Measurements from ENCODE around the gene HERC2. TPM values are rescaled to one million over a fixed set of nuclear protein-coding genes. Genes with fewer than 3 reads are reported as not detected.

Gene HERC2
- total RNA-seq, 4 donors from 2014 or later = 74.1 to 106 (median 88.7) TPM

DNA sequence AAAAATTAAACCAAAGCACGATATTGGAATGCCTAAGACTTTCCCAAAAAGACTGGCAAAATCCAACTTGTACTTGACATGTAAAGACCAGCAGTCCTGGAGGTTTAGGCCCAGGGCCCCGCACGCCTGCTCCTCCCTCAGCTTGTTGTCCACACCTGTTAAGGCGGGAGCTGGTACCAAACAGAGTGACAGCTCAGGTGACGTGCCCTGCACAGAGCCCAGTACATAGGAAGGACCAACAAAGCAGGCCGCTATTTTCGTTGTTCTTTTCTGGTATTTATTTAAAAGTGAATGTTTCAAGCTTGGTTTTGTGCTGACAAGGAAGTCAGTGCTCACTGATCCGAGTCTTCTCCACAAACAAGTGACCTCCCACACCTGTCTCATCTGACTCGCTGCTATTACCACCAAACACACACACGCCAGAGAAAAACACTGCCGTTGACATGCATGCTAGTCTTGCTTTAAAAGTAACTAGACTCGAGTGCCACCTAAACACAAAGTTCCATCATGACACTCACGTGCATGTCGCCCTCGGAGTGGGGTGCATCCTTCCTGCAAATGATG, 50.2 kb downstream of the HERC2 start:
- no peaks in the 10 kb centered on the region for H3K27me3 ChIP-seq
- H3K4me3 ChIP-seq = no peak overlapping the region
- no peaks in the 10 kb centered on the region for H3K9me3 ChIP-seq
- DNase-seq (ENCODE audit: low spot score in 2 of 2) = no peak
- peaks cover 0 to 84% (median 10%) of the 10 kb centered on the region in 3 donors for H3K36me3 ChIP-seq
- H3K27ac ChIP-seq = no peak overlapping the region
- TF ChIP-seq POLR2A (IDR thresholded peaks at IDR 0.05) = no peak
- no peak for TF ChIP-seq EP300 (IDR thresholded peaks at IDR 0.05)
- TF ChIP-seq, protein P1, sequence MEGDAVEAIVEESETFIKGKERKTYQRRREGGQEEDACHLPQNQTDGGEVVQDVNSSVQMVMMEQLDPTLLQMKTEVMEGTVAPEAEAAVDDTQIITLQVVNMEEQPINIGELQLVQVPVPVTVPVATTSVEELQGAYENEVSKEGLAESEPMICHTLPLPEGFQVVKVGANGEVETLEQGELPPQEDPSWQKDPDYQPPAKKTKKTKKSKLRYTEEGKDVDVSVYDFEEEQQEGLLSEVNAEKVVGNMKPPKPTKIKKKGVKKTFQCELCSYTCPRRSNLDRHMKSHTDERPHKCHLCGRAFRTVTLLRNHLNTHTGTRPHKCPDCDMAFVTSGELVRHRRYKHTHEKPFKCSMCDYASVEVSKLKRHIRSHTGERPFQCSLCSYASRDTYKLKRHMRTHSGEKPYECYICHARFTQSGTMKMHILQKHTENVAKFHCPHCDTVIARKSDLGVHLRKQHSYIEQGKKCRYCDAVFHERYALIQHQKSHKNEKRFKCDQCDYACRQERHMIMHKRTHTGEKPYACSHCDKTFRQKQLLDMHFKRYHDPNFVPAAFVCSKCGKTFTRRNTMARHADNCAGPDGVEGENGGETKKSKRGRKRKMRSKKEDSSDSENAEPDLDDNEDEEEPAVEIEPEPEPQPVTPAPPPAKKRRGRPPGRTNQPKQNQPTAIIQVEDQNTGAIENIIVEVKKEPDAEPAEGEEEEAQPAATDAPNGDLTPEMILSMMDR (IDR thresholded peaks at IDR 0.05) = no peak
- no peaks in the 10 kb centered on the region for H3K4me1 ChIP-seq
- 95 to 96% methylated on average over 13 to 15 of the region's 15 CpGs for WGBS, 2 donors

DNA sequence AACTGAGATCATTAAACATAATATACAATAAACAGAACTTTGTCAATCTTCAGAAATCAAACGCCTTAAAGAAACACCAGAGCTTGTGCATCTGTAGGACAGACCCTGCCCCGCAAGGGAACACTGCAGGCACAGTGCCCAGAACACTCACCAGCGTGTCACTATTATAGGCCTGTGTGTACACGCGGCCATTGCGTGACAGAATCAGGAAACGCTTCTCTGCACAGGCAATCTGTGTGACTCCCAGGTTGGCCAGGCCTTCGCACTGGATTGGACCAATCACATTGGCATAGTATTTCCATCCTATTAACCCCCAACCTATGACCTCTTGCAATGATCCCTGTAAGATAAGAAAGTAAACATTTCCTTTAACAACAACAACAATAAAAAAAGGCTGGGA, 52.9 kb downstream of the HERC2 start:
- H3K4me1 ChIP-seq = no peaks in the 10 kb centered on the region
- H3K9me3 ChIP-seq = no peaks in the 10 kb centered on the region
- H3K27me3 ChIP-seq = no peaks in the 10 kb centered on the region
- DNase-seq (ENCODE audit: low spot score in 2 of 2) = no peak
- WGBS, 2 donors = 88 to 90% methylated on average over 8 of the region's 8 CpGs
- TF ChIP-seq EP300 (IDR thresholded peaks at IDR 0.05) (no peak), POLR2A (IDR thresholded peaks at IDR 0.05) (no peak)
- TF ChIP-seq, protein P1 (IDR thresholded peaks at IDR 0.05) = no peak
- H3K4me3 ChIP-seq = no peak overlapping the region
- H3K27ac ChIP-seq = no peak overlapping the region
- peaks cover 0 to 97% (median 19%) of the 10 kb centered on the region in 3 donors for H3K36me3 ChIP-seq

DNA sequence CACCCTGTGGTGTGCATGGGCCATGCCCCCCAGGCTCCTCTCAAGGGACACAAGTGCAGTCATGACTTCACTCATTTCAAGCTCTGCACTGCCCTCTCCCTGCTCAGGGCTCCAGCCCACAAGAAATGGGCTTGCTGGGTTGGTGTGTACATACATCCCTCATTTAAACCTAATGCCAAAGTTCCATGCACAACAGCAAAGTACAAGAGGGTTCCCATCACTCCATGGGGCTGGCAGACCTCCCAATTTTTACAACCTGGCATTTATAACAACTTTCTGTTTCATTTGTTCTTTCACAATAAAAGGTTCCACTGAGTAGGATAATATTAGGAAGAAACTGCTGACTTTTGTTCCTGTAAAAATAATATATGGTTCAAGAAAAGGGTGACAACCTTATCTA, 54.3 kb downstream of the HERC2 start:
- H3K9me3 ChIP-seq = no peaks in the 10 kb centered on the region
- no peak overlapping the region for H3K27ac ChIP-seq
- TF ChIP-seq, protein P1 (IDR thresholded peaks at IDR 0.05) = no peak
- no peak for TF ChIP-seq POLR2A (IDR thresholded peaks at IDR 0.05)
- no peak for TF ChIP-seq EP300 (IDR thresholded peaks at IDR 0.05)
- H3K4me1 ChIP-seq = no peaks in the 10 kb centered on the region
- no peaks in the 10 kb centered on the region for H3K27me3 ChIP-seq
- H3K36me3 ChIP-seq = peaks cover 0 to 97% (median 23%) of the 10 kb centered on the region in 3 donors
- no peak for DNase-seq (ENCODE audit: low spot score in 2 of 2)
- H3K4me3 ChIP-seq = no peak overlapping the region

DNA sequence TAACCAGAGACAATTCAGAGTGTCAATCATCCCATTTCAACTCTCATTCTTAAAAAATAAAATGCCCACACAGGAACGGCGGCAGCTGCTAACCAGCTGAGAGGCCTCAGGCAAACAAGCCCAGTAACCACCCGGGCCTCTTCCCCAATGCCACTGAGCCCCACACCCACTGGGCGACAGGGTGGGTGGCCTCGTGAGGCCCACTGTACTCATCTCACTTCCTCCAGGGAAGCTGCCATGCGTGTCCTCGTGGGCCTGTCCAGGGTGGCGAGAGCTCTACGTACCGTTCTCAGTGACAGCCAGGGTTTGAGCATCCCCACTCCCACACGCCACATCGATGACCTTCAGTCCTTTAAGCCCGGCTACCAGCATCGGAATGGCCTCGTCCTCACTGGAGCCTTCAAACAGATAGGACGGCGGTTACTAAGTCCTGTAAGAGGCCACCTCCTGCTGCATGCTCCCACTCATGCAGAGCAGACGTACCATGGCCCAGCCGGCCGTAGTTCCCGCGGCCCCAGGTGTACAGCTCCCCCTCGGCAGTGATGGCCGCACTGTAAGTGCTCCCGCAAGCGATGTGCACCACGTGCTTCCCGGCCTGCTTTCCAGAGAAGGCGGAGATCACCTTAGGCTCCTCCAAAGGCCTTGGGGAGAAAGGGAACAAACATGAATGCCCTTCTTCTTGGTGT, 56.5 kb downstream of the HERC2 start:
- DNase-seq (ENCODE audit: low spot score in 2 of 2) = no peak
- no peak for TF ChIP-seq EP300 (IDR thresholded peaks at IDR 0.05)
- Histone ChIP-seq H3K36me3 (peaks cover 0 to 88% (median 27%) of the 10 kb centered on the region in 3 donors), H3K4me1 (peaks cover 0 to 5% (median 0%) of the 10 kb centered on the region in 4 donors), H3K27ac (no peak overlapping the region), H3K27me3 (no peaks in the 10 kb centered on the region), H3K4me3 (no peak overlapping the region), H3K9me3 (no peaks in the 10 kb centered on the region)
- WGBS, 2 donors = 92 to 93% methylated on average over 29 of the region's 29 CpGs

DNA sequence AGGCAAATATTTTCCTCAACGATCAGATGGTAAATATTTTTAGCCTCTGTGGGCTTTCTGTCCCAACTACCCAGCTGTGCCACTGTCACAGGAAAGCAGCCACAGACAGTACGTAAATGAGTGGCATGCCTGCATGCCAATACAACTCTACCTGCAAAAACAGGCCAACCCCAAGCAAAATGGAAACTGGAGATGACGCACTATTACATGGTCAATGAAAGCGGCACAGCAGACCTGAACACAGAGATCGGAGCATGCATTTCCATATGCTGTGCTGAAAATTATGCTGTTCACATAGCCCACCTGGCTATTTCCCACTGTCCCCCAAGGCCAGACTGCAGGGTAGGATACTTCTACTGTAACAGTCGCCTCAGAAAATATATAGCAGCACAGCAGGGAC, 57.8 kb downstream of the HERC2 start:
- H3K4me1 ChIP-seq = peaks cover 0 to 5% (median 0%) of the 10 kb centered on the region in 4 donors
- H3K9me3 ChIP-seq = no peaks in the 10 kb centered on the region
- TF ChIP-seq POLR2A (IDR thresholded peaks at IDR 0.05) (no peak), EP300 (IDR thresholded peaks at IDR 0.05) (no peak)
- TF ChIP-seq, protein P1 (IDR thresholded peaks at IDR 0.05) = no peak
- H3K27me3 ChIP-seq = no peaks in the 10 kb centered on the region
- H3K36me3 ChIP-seq = peaks cover 0 to 80% (median 27%) of the 10 kb centered on the region in 3 donors
- H3K4me3 ChIP-seq = no peak overlapping the region
- no peak for DNase-seq (ENCODE audit: low spot score in 2 of 2)
- 88 to 95% methylated on average over 6 of the region's 6 CpGs for WGBS, 2 donors
- H3K27ac ChIP-seq = no peak overlapping the region

Measured in tibial nerve (tissue), 4 donors.